ENCODE data around the gene MSANTD2.

DNA sequence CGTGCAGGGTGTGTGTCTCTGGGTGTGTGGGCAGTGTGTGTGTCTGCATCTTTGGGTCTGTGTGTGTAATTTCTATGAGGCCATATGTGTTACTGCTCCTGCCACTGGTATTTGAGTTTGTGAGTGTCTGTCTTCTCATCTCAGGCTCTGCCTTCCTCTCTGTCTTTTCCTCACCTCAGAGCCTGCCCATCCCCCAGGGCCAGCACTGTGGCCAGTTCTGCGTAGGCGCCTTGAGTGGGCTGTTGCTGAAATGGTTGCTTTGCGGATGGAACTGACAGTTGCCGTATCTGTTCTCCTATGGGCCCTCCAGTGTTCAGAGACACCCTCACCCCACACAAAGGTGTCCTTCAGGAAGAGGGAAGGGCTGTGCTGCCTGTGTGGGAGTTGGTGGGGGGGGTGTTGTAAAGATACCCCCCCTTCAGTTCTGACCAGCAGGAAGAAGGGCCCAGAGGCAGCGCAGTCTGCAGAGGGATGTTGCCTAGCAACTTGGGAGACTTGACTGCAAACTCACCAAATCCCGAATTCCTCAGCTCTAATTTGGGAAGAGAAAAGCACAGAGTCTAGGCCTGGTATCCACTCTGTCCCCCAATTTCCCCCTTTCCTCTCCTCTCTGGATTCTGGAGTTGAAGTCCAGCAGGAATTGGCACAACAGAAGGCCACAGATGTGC, 62.4 kb downstream of the MSANTD2 start:
- TF ChIP-seq RFX5 (IDR thresholded peaks at IDR 0.05; ENCODE audit: low read length) (no peak), TAF1 (IDR thresholded peaks at IDR 0.05; ENCODE audit: borderline replicate concordance, low read depth, low read length) (no peak), GABPA (IDR thresholded peaks at IDR 0.05; ENCODE audit: low read depth) (no peak), FOXM1 (IDR thresholded peaks at IDR 0.05; ENCODE audit: low read depth) (no peak), RCOR1 (IDR thresholded peaks at IDR 0.05; ENCODE audit: low read length) (no peak), EP300 (IDR thresholded peaks at IDR 0.05; ENCODE audit: borderline replicate concordance in 1 of 2, low read depth in 1 of 2, low read length in 1 of 2) (no peak)
- TF ChIP-seq, protein P1, sequence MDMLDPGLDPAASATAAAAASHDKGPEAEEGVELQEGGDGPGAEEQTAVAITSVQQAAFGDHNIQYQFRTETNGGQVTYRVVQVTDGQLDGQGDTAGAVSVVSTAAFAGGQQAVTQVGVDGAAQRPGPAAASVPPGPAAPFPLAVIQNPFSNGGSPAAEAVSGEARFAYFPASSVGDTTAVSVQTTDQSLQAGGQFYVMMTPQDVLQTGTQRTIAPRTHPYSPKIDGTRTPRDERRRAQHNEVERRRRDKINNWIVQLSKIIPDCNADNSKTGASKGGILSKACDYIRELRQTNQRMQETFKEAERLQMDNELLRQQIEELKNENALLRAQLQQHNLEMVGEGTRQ (IDR thresholded peaks at IDR 0.05; ENCODE audit: borderline replicate concordance, low read depth, low read length) = no peak
- TF ChIP-seq, protein P2, sequence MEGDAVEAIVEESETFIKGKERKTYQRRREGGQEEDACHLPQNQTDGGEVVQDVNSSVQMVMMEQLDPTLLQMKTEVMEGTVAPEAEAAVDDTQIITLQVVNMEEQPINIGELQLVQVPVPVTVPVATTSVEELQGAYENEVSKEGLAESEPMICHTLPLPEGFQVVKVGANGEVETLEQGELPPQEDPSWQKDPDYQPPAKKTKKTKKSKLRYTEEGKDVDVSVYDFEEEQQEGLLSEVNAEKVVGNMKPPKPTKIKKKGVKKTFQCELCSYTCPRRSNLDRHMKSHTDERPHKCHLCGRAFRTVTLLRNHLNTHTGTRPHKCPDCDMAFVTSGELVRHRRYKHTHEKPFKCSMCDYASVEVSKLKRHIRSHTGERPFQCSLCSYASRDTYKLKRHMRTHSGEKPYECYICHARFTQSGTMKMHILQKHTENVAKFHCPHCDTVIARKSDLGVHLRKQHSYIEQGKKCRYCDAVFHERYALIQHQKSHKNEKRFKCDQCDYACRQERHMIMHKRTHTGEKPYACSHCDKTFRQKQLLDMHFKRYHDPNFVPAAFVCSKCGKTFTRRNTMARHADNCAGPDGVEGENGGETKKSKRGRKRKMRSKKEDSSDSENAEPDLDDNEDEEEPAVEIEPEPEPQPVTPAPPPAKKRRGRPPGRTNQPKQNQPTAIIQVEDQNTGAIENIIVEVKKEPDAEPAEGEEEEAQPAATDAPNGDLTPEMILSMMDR (IDR thresholded peaks at IDR 0.05) = no peak
- TF ChIP-seq, protein P3, sequence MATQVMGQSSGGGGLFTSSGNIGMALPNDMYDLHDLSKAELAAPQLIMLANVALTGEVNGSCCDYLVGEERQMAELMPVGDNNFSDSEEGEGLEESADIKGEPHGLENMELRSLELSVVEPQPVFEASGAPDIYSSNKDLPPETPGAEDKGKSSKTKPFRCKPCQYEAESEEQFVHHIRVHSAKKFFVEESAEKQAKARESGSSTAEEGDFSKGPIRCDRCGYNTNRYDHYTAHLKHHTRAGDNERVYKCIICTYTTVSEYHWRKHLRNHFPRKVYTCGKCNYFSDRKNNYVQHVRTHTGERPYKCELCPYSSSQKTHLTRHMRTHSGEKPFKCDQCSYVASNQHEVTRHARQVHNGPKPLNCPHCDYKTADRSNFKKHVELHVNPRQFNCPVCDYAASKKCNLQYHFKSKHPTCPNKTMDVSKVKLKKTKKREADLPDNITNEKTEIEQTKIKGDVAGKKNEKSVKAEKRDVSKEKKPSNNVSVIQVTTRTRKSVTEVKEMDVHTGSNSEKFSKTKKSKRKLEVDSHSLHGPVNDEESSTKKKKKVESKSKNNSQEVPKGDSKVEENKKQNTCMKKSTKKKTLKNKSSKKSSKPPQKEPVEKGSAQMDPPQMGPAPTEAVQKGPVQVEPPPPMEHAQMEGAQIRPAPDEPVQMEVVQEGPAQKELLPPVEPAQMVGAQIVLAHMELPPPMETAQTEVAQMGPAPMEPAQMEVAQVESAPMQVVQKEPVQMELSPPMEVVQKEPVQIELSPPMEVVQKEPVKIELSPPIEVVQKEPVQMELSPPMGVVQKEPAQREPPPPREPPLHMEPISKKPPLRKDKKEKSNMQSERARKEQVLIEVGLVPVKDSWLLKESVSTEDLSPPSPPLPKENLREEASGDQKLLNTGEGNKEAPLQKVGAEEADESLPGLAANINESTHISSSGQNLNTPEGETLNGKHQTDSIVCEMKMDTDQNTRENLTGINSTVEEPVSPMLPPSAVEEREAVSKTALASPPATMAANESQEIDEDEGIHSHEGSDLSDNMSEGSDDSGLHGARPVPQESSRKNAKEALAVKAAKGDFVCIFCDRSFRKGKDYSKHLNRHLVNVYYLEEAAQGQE (IDR thresholded peaks at IDR 0.05; ENCODE audit: low read depth, low read length) = no peak
- TF ChIP-seq, protein P4, sequence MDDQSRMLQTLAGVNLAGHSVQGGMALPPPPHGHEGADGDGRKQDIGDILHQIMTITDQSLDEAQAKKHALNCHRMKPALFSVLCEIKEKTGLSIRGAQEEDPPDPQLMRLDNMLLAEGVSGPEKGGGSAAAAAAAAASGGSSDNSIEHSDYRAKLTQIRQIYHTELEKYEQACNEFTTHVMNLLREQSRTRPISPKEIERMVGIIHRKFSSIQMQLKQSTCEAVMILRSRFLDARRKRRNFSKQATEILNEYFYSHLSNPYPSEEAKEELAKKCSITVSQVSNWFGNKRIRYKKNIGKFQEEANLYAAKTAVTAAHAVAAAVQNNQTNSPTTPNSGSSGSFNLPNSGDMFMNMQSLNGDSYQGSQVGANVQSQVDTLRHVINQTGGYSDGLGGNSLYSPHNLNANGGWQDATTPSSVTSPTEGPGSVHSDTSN (IDR thresholded peaks at IDR 0.05) = no peak

Measured in SK-N-SH (cell line).